IPS DF 19.7 (cell line): ENCODE results near the gene RNF19B.

Source experiments
- DNase-seq: peaks from one replicate; pipeline ENCODE4 v3.0.0-alpha.2; 2013; ENCODE audit warnings: low read depth, low spot score

Gene RNF19B

DNA sequence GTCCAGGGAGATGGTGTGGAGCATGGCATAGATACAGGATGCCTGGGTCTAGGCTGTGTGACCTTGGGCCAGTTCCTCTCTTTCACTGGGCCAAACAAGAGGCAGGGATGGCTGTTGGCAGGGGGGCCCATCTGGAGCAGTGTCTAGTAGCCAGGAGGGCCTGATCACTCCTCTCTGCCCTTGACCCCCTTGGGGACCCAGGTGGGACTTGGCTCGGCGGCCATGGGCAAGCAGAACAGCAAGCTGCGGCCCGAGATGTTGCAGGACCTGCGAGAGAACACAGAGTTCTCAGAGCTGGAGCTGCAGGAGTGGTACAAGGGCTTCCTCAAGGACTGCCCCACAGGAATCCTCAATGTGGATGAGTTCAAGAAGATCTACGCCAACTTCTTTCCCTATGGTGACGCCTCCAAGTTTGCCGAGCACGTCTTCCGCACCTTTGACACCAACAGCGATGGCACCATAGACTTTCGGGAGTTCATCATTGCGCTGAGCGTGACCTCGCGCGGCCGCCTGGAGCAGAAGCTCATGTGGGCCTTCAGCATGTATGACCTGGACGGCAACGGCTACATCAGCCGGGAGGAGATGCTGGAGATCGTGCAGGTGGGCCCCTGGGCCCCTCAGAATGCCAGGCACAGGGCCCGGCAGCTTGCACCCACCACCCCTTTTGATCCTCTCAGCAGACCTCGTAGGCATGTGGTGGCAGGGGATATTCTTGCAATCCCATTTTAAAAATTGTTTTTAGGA lies 75.8 kb downstream of the RNF19B start:
- no peak for DNase-seq

DNA sequence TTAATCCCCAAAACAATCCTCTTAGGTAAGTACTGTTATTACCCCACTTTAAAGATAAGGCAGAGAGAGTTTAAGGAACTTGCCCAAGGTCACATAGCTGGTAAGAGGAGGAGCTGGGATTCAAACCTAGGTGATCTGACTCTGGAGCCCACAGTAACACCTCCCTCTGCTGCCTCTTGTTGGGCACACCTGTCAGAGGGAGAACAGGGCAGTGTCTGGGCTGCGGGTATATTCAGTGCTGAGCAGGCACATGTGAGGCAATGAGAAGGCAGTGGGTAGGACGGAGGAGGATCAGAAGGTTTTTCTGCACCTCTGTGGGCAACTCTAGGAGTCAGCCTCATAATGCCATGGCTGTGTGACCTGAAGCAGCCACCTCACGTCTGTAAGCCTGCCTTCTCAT lies 76.5 kb downstream of the RNF19B start:
- DNase-seq, result no peak

DNA sequence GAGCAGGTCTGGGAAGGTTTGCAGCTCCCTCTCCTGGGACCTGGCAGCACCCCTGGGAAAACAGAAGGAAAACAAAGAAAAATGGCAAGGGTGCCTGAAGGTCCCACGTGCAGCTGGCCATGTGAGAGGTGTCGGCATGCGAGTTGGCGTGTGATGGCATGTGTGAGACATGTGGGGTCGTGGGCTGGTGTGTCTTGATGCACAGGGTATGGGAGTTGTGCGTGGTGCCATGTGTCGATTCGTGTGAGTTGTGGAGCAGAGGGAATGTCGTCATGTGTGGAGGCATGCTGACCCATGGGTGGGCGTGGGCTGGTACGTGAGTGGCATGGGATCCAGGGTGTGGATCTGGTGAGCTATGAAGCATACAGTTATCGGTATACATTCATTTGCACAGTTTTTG lies 77.0 kb downstream of the RNF19B start:
- no peak for DNase-seq

DNA sequence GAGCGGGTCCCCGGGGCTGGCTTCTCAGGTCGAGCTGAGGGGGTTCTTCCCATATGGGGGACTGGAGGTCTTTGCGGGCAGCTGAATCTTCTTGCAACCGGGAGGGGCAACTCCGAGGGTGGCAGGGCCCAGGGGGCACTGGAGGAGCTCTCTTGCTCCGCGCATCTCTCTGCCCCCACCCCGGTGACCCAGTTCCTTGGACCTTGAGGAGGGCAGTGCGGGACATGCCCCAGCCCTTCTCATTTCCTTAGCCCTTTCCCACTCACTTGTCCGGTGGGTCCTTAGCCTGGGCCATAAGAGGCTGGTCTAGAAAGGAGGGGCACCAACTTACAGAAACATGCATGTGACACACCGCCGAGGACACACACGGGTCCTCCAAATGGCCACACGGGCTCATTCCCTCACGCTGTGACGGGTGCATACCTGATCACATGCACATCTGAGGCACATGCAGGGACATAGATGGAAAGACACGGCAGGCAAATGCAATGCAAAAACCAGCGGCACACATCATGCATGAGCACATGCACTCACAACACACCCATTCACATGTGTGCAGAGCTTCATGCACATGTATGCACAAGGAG lies 77.7 kb downstream of the RNF19B start:
- no peak for DNase-seq
